IPS-11a (cell line): ENCODE data around the gene ENO3.
A peak's percentile ranks its signal among the peaks of the same experiment; 100 is the strongest.

Source experiments
- H3K4me3 ChIP-seq: one replicate; pipeline ENCODE4 v1.5.1; 2013; ENCODE audit warnings: low read depth, low read length, control low read depth

ENO3 gene

DNA sequence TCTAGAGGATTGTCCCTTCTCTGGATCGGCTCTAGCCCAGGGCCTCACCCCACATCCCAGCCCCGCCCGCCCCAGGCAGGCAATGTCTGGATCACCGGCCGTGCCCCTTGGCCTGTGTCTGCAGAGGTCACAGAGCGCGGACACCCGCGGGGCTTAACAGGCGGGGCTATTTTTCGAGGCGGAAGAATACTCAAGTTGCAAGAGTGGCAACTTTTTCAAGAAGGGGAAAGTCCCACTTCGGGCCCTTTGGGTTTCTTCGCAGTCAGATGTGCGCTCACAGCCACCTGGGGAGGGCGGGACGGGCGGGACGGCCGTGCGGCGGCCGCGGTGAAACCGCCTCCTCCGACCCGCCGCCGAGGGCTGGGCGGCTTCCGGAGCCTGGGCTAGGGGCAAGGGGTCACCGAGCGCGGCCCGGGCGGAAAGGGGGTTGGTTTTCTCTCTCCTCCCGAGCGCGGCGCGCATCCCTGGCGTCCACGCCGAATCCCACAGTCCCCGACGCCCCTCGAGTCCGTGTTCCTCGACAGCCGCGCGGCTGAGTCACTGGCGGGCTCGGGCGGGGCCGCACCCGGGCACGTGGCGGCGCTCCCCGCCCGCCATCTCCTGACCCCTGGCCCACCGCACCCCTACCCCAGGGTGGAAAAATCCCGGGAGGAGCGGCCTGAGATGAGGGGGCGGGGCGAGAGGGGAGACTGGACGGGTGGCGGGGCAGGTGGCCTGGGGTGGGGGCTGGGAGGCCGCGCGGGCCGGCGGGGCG is 1.4 kb upstream of the ENO3 start:
- H3K4me3 ChIP-seq, result peak overlapping the region; percentile 98

GRCh38 chr17:4950075-4950745 is 709 bp upstream of the ENO3 start:
- peak overlapping the region; percentile 67 for H3K4me3 ChIP-seq

DNA sequence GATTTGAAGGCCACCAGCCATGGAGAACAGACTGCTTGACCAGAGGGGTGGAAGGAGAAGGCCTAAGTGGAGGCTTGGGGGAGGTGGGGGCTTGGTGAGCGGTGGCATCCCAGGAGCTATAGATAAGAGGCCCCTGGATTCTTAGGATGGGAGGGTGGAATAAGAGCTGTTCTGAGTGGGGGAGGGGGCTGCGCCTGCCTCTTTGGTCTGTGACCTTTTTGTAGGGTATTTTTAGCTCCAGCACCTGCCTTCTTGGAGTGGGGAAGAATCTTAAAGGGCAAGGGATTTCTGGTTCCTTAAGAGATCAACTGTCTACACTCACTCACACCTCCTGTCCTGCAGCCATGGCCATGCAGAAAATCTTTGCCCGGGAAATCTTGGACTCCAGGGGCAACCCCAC is 567 bp downstream of the ENO3 start:
- no peak overlapping the region for H3K4me3 ChIP-seq

GRCh38 chr17:4953451-4953961 is 2.6 kb downstream of the ENO3 start:
- no peak overlapping the region for H3K4me3 ChIP-seq

- no peak overlapping the region for H3K4me3 ChIP-seq
These were observed 4.2 kb downstream of the ENO3 start for GRCh38 chr17:4955091-4955490.

DNA sequence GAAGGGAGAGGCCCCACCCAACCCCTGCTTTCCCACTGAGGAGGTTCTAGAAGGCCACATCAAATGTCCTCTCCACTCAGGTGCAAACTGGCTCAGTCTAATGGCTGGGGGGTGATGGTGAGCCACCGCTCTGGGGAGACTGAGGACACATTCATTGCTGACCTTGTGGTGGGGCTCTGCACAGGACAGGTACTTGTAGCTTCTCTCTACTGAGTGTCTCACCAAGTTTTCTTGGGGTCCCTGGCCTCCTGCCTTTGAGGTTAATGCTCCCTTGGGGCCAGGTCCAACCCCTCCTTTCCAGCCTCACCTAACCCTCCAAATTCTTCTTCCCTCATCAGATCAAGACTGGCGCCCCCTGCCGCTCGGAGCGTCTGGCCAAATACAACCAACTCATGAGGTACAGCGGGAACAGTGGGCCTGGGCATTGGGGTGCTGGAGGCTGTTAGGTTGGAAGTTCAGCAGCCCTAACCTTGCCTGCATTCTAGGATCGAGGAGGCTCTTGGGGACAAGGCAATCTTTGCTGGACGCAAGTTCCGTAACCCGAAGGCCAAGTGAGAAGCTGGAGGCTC is 5.7 kb downstream of the ENO3 start:
- H3K4me3 ChIP-seq, result no peak overlapping the region

DNA sequence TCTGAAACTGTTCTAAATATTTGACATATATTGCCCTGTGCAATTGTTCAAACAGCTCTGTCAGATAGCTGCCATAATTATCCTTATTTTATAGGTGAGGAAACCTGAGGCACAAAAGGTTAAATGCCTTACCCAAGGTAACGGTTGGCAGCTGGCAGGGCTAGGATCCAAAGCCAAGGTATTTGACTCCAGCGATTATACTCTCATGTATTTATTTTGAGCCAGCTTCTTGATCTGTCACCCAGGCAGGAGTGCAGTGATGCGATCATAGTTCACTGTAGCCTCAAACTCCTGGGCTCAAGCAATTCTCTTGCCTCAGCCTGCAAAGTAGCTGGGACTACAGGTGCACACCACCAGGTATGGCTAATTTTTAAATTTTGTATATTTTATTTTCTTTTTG is 7.2 kb downstream of the ENO3 start:
- no peak overlapping the region for H3K4me3 ChIP-seq

DNA sequence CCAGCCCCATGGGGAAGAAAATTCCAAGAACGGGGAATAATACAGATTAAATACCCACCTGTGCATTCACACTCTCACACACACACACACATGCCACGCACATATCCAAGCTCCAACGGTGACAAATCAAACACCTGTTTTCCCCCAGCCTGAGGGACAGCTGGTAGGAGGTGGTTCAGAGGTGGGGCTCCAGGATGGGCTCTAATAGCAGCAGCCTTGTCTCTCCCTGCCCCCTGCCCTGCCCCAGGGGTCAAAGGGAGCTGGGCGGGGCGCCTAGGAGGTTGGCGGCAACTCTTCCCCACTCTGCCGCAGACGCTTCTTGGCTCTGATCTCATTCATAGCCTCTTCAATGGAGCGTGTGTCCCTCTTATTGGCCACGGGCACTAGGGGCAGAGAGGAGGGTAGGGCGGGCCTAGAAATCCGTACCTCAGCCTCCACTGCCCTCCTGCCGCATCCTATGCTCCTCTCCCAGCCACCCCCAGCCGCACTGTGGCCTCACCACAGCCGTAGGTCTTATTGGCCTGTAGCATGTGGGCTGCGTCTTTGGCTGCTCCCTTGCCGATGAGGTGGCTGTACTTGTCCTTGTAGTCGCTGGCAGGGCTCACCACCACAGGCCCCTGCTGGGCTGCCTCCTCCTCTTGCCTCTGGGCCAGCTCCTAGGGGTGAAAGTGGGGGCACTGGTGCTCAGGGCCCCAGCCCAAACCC is 8.5 kb downstream of the ENO3 start:
- H3K4me3 ChIP-seq, result no peak overlapping the region

DNA sequence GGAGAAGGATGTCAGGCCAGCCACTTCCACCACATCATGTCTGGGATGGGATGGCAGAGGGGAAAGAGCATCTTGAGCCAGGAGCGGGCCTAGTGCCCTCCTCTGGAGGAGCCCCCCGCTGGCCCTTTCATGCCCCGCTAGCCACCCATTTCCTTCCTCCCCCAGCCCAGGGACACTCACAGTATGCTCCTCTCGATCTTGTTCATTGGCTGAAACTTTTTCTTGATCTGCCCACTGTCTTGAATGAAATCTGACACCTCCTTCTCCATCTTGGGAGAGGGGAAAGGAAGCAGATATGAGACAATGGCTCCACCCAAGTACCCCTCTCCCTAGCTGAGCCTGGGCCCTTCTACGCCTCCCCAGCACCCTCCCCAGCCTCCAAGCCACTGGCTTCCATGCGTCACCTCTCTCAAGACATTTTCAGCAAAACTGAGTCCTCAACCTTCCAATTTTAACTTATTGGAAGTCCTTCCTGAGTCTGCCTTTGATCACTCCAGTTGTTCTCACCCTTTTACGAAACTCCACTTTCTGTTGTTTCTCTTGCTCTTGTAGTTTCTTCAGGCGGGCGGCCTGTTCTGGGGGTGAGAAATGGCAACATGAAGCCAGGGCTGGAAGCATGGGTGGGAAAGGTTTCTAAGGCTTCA is 9.5 kb downstream of the ENO3 start:
- H3K4me3 ChIP-seq, result no peak overlapping the region

DNA sequence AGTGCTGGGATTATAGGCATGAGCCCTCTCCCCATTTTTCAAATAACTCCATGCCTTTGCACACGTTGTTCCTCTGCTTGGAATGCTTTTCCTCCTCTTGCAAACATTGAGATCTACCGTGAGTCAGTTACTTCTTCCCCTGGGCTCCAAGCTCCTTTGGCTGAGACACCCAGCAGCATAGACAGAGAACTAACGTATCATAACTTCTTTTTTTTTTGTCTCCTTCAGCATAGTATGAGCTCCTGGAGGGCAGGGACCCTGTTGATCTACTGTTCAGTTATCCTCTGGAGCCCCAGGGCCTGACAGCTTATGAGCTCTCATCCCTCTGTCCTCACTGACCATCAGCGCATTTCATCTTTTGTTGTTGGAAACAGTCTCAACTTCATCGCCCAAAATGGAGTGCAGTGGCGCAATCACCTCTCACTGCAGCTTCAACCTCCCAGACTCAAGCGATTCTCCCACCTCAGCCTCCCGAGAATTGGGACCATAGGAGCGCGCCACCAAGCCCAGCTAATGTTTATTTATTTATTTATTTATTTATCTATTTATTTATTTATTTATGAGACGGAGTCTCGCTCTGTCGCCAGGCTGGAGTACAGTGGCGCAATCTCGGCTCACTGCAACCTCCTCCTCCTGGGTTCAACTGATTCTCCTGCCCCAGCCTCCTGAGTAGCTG is 14.5 kb downstream of the ENO3 start:
- no peak overlapping the region for H3K4me3 ChIP-seq

- H3K4me3 ChIP-seq, result peak overlapping the region; percentile 79
These were observed 16.1 kb downstream of the ENO3 start for GRCh38 chr17:4966844-4967538.

DNA sequence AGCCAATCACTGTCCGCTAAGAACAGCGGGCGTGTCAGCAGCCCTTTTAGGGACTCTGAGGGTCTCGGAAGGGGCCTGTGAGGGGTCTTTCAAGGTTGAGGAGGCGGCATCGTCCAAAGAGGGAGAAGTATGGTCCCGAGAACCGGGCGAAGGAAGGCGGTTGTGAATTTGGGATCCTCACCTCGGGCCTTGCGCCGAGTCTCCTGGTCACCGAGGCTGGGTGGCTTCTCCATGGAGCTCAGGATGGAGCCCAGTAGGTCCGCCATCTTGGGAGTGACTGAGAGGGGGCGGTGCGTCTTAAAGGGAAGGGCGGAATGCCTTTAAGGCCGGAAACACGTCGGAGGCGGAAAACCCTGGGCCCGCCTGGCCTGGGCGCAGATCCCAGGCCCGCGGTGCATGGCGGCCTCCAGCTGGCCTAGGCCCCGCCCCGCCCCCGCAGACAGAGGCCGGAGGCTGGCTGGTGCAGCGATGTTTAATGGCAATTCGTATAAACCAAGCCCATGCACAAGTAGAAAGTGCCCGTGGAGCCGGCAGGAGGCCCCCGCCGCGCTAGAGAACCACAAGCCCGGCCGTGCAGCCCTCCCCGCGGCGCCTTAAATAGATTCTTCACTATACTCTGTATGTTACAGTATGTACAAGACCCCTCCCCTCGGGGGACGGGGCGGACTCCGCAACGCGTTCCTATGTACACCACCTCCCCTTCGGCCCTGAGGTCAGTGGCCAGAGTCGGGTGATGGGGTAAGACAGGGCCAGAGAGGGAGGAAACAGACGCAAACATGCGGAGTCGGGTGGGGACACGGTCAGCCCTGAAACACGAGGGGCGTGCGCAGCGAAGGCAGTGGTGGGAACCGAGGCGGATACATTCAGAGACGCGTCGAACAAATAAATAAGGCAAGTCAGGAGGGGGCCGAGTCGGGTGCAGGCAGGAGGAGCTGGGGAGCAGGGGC is 16.9 kb downstream of the ENO3 start, which contains the start of gene SPAG7:
TSS of gene SPAG7 (minus strand) at position 279 of the 947 bp plus-strand sequence. CDS start at position 266, 13 bp downstream.
- H3K4me3 ChIP-seq, result peak within 1 kb of the TSS; percentile 79

DNA sequence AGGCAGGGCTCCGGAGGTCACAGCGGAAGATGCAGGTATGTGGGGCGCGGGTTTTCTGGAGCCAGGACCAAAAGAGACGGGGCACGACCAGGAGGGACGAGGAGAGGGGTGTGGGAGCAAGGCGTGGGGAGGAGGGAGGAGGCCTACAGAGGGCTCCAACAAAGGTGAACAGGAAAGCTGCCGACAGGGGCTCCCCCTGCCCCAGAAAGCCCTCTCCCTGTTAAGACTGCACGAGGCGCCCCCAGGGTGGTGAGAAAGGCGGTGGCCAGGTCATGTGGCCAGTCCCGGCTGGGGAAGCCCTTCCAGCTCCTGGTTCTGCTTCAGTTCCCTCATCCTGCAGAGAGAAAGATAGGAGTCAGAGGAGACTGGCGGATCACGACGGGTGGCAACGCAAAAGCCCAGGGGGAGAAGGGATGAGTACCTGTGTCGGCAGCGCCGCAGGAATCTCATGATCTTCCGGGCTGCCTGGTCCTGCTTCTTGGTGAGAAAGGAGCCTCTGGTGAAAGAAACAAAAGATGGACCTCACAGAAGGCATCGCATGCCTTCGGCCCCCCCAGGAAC is 17.6 kb downstream of the ENO3 start:
- peak overlapping the region; percentile 79 for H3K4me3 ChIP-seq

DNA sequence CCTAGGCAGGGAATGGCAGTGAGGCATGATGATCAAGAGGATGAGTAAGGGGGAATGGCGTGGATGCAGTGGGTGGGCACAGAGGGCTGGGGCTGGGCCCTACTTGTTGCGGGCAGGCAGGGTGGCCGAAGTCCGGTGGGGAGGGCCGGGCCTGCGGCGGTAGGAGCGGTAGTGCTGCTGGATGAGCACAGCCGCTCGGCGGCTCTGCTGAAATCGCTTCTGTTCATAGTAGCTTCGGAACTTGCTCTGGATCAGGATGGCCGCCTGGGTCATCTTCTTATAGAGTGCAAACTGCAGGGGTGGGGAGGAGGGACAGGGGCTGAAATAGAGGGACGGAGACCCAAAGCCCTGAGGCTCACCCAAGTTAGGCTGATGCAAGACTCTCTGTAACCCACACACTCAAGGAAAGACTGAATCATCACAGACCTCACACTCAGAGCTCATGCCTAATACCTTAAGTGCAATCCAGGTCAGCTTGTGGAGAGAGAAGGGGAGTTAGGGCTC is 18.2 kb downstream of the ENO3 start:
- H3K4me3 ChIP-seq, result peak overlapping the region; percentile 79

DNA sequence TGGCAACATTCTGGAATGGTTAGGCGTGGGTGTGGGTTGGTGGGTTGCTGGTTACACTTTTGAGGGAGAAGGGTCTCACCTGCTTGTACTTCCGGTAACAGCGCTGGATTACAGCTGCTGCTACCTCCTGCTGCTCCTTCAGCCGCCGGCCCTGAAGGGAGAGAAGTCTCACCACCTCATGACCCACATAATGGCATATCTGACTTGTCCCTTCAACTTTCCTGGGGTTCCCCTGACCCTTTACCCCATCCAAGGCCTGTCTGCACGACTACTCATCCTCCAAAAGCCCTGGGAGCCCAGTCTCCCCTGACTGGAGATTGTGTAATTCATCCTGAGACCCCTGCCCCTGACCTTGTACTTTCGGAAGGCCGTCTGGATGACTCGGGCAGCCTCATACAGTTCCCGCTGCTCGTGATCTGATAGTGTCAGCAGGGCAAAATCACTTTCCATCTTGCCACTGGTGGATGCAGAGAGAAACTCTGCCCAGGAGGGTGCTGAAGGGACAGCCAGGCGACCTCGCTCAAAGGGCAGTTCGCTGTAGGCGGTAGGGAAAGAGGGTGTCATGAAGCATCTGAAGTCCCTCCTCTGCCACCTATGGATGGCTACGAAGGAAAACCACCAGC is 18.7 kb downstream of the ENO3 start:
- no peak overlapping the region for H3K4me3 ChIP-seq

DNA sequence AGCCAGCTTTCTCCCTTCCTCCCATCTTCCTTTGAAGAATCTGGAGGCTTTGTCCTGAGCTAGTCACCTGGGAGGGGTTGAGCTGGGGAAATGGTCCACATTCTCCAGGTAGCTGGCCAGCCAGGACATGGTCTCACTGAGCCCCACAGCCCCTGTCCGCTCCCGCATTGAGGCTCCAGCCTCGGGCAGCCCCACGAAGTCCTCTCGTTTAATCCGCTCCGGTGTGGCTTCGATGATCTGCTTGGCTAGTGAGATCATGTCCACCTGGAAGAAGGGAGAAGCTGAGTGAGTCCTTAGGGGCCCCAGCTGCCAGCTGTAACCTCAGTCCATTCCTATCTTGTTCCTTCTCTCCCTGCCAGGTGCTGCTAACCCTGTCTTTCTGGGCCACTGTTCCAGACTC is 19.4 kb downstream of the ENO3 start:
- H3K4me3 ChIP-seq, result no peak overlapping the region

DNA sequence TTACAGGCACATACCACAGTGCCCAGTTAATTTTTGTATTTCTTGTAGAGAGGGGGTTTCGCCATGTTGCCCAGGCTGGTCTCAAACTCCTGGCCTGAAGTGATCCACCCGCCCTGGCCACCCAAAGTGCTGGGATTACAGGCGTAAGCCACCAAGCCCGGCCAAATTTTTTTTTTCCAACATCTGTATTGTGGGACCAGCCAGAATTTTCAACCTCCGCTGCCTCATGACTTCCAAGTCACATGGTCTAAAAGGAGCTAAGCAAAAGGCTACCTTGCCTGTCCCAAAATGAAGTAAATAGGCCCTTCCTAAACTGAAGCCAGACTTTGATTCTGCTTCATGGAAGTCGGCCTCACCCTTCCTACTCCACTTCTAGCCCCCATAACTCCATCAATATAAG is 20.9 kb downstream of the ENO3 start:
- H3K4me3 ChIP-seq, result no peak overlapping the region

DNA sequence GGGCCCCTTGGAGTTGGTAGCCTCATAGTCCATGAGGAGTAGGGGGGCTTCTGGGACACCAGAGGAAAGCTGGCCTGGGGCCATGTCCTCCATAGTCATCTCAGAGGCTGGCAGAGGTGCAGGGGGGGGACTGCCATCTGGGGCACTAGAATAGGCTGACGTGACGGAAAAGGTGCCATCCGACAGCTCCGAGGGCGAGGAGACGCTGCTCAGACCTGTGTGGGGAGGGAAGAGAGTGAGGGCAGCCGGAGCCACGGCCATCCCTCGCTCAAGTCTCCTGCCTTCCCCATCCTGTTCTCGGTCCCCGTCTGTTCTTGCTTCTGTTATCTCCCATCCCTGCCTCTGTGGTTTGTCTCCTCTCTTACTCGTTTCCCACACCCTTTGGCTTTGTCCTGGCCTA is 21.4 kb downstream of the ENO3 start:
- no peak overlapping the region for H3K4me3 ChIP-seq
